Gastrocnemius medialis (tissue), 4 donors: ENCODE data around the gene TMEM53.

Experiments
- POLR2A ChIP-seq, 2 donors: fragments of 450-650 bp; IDR thresholded peaks; one replicate each; pipeline ENCODE4 v1.6.1; 2017; ENCODE audit warnings: antibody characterized with exemption in 2 of 2, mild to moderate bottlenecking in 2 of 2, moderate library complexity in 2 of 2
- TF ChIP-seq, protein P1 (sequence below), 5 experiments: fragments of 450-650 bp in 3 of 5; fragments of 200-600 bp in 2 of 5; sonication (generic) in 2 of 5; IDR thresholded peaks in 4 of 5; conservative IDR thresholded peaks in 1 of 5; 1 replicate in 4 of 5; 2 replicates in 1 of 5; pipeline ENCODE4 v1.5.1; 2016 to 2019; ENCODE audit warnings: antibody characterized with exemption in 5 of 5, mild to moderate bottlenecking in 3 of 5, moderate library complexity in 3 of 5

DNA sequence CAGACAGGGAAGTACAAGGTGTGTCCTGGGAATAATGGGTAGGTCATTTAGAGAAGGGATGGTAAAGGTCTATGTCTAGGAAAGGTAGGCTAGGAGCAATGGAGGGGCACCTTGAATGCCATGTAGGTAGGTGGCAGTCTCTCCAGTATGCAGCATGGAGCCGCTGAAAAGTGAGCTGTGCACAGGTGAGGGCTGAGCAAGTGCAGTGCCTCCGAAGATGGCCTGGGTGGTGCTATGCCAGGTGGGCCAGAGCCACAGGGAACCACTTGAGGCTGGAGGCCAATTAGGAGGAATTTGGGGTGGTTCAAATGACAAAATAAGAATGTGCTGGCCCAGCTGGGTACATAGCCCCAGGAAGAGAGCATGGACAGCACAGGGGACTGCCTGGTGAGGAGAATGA lies 31.7 kb upstream of the TMEM53 start:
- TF ChIP-seq, protein P1, sequence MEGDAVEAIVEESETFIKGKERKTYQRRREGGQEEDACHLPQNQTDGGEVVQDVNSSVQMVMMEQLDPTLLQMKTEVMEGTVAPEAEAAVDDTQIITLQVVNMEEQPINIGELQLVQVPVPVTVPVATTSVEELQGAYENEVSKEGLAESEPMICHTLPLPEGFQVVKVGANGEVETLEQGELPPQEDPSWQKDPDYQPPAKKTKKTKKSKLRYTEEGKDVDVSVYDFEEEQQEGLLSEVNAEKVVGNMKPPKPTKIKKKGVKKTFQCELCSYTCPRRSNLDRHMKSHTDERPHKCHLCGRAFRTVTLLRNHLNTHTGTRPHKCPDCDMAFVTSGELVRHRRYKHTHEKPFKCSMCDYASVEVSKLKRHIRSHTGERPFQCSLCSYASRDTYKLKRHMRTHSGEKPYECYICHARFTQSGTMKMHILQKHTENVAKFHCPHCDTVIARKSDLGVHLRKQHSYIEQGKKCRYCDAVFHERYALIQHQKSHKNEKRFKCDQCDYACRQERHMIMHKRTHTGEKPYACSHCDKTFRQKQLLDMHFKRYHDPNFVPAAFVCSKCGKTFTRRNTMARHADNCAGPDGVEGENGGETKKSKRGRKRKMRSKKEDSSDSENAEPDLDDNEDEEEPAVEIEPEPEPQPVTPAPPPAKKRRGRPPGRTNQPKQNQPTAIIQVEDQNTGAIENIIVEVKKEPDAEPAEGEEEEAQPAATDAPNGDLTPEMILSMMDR (IDR thresholded peaks at IDR 0.05 in 4 of 5, conservative IDR thresholded peaks at IDR 0.05 in 1 of 5), result no peak
- no peak for TF ChIP-seq POLR2A (IDR thresholded peaks at IDR 0.05)
